Muscle layer of duodenum (tissue), 2 donors: ENCODE data around the gene NGB.
"Not testable (repeated sequence)": the region's sequence is repeated elsewhere in the genome, so short reads cannot be mapped to it uniquely, and the experiment has no call there.

ENCODE experiments used
- H3K27ac ChIP-seq: one replicate; pipeline ENCODE4 v1.7.0; 2013; ENCODE audit warnings: mild to moderate bottlenecking, low read length
- H3K27me3 ChIP-seq: one replicate; pipeline ENCODE4 v1.7.0; 2013; ENCODE audit warnings: low read depth, mild to moderate bottlenecking, control low read depth, low read length
- H3K36me3 ChIP-seq, 2 donors: one replicate each; pipeline ENCODE4 v1.7.0; 2013; ENCODE audit warnings: low read length in 2 of 2, control low read depth in 1 of 2, mild to moderate bottlenecking in 1 of 2; ENCODE audit not compliant: insufficient read depth in 2 of 2, control insufficient read depth in 1 of 2
- H3K4me1 ChIP-seq, 2 donors: one replicate each; pipeline ENCODE4 v1.7.0; 2013; ENCODE audit warnings: low read length in 2 of 2, mild to moderate bottlenecking in 2 of 2, control low read depth in 1 of 2, moderate library complexity in 1 of 2; ENCODE audit not compliant: insufficient read depth in 2 of 2, control insufficient read depth in 1 of 2
- H3K4me3 ChIP-seq, 2 donors: one replicate each; pipeline ENCODE4 v1.7.0; 2013; ENCODE audit warnings: low read length in 2 of 2, low read depth in 1 of 2, mild to moderate bottlenecking in 1 of 2
- H3K9me3 ChIP-seq, 2 donors: one replicate each; pipeline ENCODE4 v1.7.0; 2013; ENCODE audit warnings: low read length in 2 of 2, control low read depth in 1 of 2, mild to moderate bottlenecking in 1 of 2; ENCODE audit not compliant: control insufficient read depth in 1 of 2
- donor health status: healthy.

NGB gene

GRCh38 chr14:77271113-77271710 lies at the start of gene NGB:
TSS of gene NGB (minus strand) at chr14:77271206. CDS start at chr14:77270937, 269 bp downstream.
- peaks cover 10% of the 10 kb centered on the region for H3K27me3 ChIP-seq
- no peak within 1 kb of the TSS for H3K4me3 ChIP-seq
- H3K4me1 ChIP-seq = peaks cover 0 to 8% of the 10 kb centered on the region in 2 donors
- peaks cover 6 to 9% of the 10 kb centered on the region in 2 donors for H3K9me3 ChIP-seq
- no peak within 1 kb of the TSS for H3K27ac ChIP-seq
- H3K36me3 ChIP-seq = peaks cover 0 to under 1% of the 10 kb centered on the region in 2 donors

DNA sequence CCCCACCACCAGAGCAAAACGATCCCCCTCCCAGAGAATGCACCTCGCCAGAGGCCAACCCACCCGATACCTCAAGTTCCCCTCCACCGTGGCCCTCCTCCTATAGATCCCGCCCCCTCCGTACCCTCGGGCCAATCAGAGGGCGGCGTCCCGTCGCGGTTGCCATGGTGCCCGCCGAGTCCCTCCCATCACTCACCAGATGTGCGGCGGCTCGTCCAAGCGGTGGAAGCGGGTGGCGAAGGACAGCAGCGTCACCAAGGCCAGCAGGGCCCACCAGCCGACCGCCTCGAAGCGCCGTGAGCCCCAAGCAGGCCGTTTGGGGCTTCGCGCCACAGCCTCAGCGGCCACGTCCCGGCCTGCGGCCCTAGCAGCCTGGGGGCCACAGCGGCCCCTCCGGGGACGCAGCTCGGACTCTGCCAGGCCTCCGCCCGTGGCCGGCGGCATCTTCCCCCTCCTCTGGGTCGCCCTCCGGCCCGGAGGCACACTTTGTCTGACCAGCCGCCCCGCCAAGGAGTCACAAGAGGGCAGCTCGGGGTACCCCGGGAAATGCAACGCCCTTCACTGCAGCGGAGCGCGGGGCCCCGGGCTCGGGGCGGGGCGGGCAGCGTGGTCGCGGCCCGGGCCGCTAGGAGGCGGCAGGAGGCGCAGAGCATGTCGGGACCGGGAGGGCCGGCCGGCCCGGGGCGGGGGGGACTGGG lies 49.4 kb upstream of the NGB start, which contains the start of gene POMT2:
POMT2 (minus strand) TSS at position 646 of the 698 bp plus-strand sequence; CDS start at position 444, 202 bp downstream.
- Histone ChIP-seq H3K27me3 (no peaks in the 10 kb centered on the region), H3K36me3 (peaks cover 0 to 10% of the 10 kb centered on the region in 2 donors), H3K4me3 (peak within 1 kb of the TSS; percentile 68 to 98), H3K27ac (peak within 1 kb of the TSS; percentile 90), H3K9me3 (no peaks in the 10 kb centered on the region), H3K4me1 (peaks cover 4 to 11% of the 10 kb centered on the region in 2 donors)

GRCh38 chr14:77319422-77319821 lies 48.4 kb upstream of the NGB start:
- peaks cover 4 to 19% of the 10 kb centered on the region in 2 donors for H3K4me1 ChIP-seq
- no peak overlapping the region for H3K27ac ChIP-seq
- H3K4me3 ChIP-seq = no peak overlapping the region

GRCh38 chr14:77318756-77319155 lies 47.8 kb upstream of the NGB start:
- H3K4me1 ChIP-seq = peaks cover 4 to 26% of the 10 kb centered on the region in 2 donors
- H3K27ac ChIP-seq = not testable (repeated sequence)

More at GRCh38 chr14:77319422-77319821, 48.4 kb upstream of the NGB start:
- Histone ChIP-seq H3K9me3 (no peaks in the 10 kb centered on the region), H3K27me3 (no peaks in the 10 kb centered on the region), H3K36me3 (peaks cover 0 to 12% of the 10 kb centered on the region in 2 donors)

DNA sequence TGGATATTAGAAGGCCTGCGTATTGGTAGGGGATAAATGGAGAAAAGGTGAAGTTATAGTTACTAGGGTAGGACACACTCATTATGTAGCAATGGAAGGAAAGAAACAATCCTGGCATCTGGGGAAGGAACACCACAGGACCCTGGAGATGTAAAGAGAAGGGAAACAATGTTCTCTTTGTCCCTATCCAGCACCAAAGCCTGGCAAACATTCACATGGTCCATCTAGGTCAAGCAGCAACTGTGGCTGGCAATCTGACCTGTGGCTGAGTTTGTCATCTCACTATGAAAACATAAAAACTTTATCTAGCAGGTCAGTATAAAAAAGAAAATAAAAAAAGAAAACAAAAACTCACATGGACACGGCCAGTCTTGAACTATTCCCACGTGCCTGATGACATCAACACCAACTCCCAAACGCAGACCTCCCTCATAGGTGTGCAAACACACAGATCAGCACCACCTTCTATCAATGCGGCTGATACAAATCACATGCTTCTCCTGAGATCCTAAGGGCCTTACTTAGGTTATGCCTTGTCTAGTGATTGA lies 47.1 kb upstream of the NGB start:
- Histone ChIP-seq H3K4me1 (peaks cover 4 to 27% of the 10 kb centered on the region in 2 donors), H3K4me3 (no peak overlapping the region), H3K27ac (no peak overlapping the region), H3K9me3 (no peaks in the 10 kb centered on the region), H3K36me3 (peaks cover 0 to 15% of the 10 kb centered on the region in 2 donors), H3K27me3 (no peaks in the 10 kb centered on the region)

More at GRCh38 chr14:77318756-77319155, 47.8 kb upstream of the NGB start:
- not testable (repeated sequence) for H3K4me3 ChIP-seq, H3K27me3 ChIP-seq, H3K9me3 ChIP-seq
- peaks cover 0 to 15% of the 10 kb centered on the region in 2 donors for H3K36me3 ChIP-seq

DNA sequence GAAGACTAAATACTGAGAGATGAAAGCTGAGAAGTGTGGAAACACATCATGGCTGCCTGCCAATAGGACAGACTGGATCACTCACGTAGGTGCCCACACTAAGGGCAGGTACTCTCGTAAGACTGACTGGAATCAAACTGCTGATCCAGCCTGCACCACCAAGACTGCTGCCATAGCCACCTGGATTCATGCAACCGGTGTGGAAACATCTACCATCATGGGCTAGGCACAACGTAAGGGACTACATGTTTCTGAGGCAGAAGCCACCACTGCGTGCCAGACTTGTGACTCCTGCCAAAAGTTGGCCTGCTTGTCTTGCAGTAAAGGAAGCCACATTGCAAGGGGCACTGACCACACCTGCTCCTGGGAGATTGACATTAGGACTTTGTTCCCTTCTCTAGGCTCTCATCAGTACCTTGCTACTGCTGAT lies 45.9 kb upstream of the NGB start:
- Histone ChIP-seq H3K4me3 (no peak overlapping the region), H3K4me1 (peaks cover 0 to 27% of the 10 kb centered on the region in 2 donors), H3K27ac (no peak overlapping the region)

DNA sequence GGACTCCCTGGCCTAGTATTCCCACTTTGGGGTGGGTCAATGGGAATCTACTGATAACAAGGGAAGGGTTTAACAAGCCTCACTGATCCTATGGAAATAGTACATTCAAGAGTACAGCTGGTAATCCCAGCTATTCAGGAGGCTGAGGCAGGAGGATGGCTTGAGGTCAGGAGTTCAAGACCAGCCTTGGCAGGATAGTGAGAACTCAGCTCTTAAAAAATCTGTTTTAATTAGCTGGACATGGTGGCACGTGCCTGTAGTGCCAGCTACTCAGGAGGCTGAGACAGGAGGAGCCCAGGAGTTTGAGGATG lies 45.1 kb upstream of the NGB start:
- H3K4me3 ChIP-seq = no peak overlapping the region
- no peaks in the 10 kb centered on the region for H3K9me3 ChIP-seq
- H3K36me3 ChIP-seq = peaks cover 0 to 15% of the 10 kb centered on the region in 2 donors
- peaks cover 0 to 27% of the 10 kb centered on the region in 2 donors for H3K4me1 ChIP-seq
- H3K27me3 ChIP-seq = no peaks in the 10 kb centered on the region
- H3K27ac ChIP-seq = no peak overlapping the region

More for the DNA sequence above, 45.9 kb upstream of the NGB start:
- H3K9me3 ChIP-seq = no peaks in the 10 kb centered on the region
- no peaks in the 10 kb centered on the region for H3K27me3 ChIP-seq
- peaks cover 0 to 15% of the 10 kb centered on the region in 2 donors for H3K36me3 ChIP-seq

DNA sequence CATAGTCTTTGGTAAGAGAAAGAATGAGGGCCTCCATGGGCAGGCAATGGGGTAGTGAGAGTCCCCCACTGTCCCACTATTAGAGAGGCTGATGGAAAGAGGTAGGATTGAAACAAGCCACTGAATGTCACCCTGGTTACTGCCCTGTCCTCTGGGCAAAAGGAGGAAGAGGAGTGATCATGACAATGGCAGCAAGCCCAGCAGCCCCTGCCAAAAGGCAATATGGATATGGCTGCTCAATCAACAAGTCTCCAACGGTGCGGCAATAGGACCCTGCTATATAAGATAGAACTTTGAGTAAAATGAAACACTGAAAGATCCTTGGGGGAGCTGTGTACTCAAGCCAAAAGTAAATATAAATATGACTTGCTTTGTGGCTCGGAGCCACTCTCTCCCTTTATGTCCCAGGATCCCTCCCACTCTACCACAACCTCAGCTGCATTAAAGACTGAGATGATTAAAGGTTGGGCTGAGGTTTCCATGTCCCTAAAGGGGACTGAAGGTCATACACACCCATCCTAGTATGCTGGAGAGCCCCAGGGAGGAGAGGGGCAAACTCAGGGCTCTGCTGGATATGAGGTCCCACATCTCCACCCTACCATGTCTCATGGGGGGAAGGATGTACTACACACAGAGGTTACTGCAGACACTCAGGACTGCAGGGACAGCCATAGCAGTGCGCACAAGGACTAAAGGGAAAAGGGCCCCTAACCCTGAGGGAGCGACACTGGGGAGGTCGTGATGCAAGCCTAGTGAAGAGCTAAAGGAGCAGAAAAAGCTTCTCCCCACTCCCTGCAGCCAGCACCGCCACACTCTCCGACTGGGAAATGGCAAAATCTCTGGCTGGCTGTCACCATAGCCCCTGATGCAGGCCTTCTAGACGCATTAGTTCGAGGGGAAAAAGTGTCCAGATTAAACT lies 43.8 kb upstream of the NGB start:
- no peaks in the 10 kb centered on the region for H3K27me3 ChIP-seq
- peaks cover 0 to 23% of the 10 kb centered on the region in 2 donors for H3K4me1 ChIP-seq
- H3K9me3 ChIP-seq = no peaks in the 10 kb centered on the region
- H3K36me3 ChIP-seq = peaks cover 0 to 11% of the 10 kb centered on the region in 2 donors
- no peak overlapping the region for H3K4me3 ChIP-seq
- H3K27ac ChIP-seq = peak overlapping the region; percentile 25

GRCh38 chr14:77314043-77314442 lies 43.0 kb upstream of the NGB start:
- Histone ChIP-seq H3K4me1 (peaks cover 0 to 15% of the 10 kb centered on the region in 2 donors), H3K27ac (peak overlapping the region; percentile 25)

GRCh38 chr14:77313371-77313770 lies 42.4 kb upstream of the NGB start:
- H3K27ac ChIP-seq = no peak overlapping the region
- H3K9me3 ChIP-seq = no peaks in the 10 kb centered on the region
- no peak overlapping the region for H3K4me3 ChIP-seq
- H3K36me3 ChIP-seq = peaks cover 0 to 11% of the 10 kb centered on the region in 2 donors
- H3K27me3 ChIP-seq = no peaks in the 10 kb centered on the region
- peaks cover 0 to 15% of the 10 kb centered on the region in 2 donors for H3K4me1 ChIP-seq

More at GRCh38 chr14:77314043-77314442, 43.0 kb upstream of the NGB start:
- Histone ChIP-seq H3K4me3 (no peak overlapping the region), H3K27me3 (no peaks in the 10 kb centered on the region), H3K36me3 (peaks cover 0 to 11% of the 10 kb centered on the region in 2 donors), H3K9me3 (no peaks in the 10 kb centered on the region)
